H9 (cell line): Measurements from ENCODE around the gene BIRC3. TPM values are rescaled to one million over a fixed set of nuclear protein-coding genes. Genes with fewer than 3 reads are reported as not detected.
"Not testable (repeated sequence)": the region's sequence is repeated elsewhere in the genome, so short reads cannot be mapped to it uniquely, and the experiment has no call there.

Source experiments
- DNase-seq: peaks from one replicate; pipeline ENCODE4 v3.0.0-alpha.2; 2017
- H2AFZ ChIP-seq: one replicate; pipeline ENCODE4 v1.6.1; 2013; ENCODE audit warnings: mild to moderate bottlenecking, low read length, control low read depth, moderate library complexity
- H2AK5ac ChIP-seq: 2 replicates; pipeline ENCODE4 v1.6.1; 2013; ENCODE audit warnings: low read length, control low read depth, mixed read lengths; ENCODE audit not compliant: insufficient read length
- H2BK120ac ChIP-seq: one replicate; pipeline ENCODE4 v1.6.1; 2013; ENCODE audit warnings: low read depth, mild to moderate bottlenecking, low read length, control low read depth, inconsistent platforms; ENCODE audit not compliant: poor library complexity, severe bottlenecking
- H2BK12ac ChIP-seq: 2 replicates; pipeline ENCODE4 v1.6.1; 2013; ENCODE audit warnings: low read length, control low read depth, mixed read lengths, low read depth; ENCODE audit not compliant: insufficient read length
- H2BK15ac ChIP-seq: 2 replicates; pipeline ENCODE4 v1.6.1; 2013; ENCODE audit warnings: low read depth, low read length, control low read depth
- H2BK20ac ChIP-seq: one replicate; pipeline ENCODE4 v1.6.1; 2013; ENCODE audit warnings: low read depth, mild to moderate bottlenecking, low read length, control low read depth, inconsistent platforms; ENCODE audit not compliant: poor library complexity, severe bottlenecking
- H2BK5ac ChIP-seq: 2 replicates; pipeline ENCODE4 v1.6.1; 2013; ENCODE audit warnings: low read length, control low read depth, mixed read lengths; ENCODE audit not compliant: insufficient read length
- H3K14ac ChIP-seq: 2 replicates; pipeline ENCODE4 v1.6.1; 2013; ENCODE audit warnings: low read length, control low read depth; ENCODE audit not compliant: insufficient read depth
- H3K18ac ChIP-seq: 2 replicates; pipeline ENCODE4 v1.6.1; 2013; ENCODE audit warnings: low read depth, mild to moderate bottlenecking, mixed read lengths, low read length, control low read depth; ENCODE audit not compliant: insufficient read length
- H3K23ac ChIP-seq: 2 replicates; pipeline ENCODE4 v1.6.1; 2013; ENCODE audit warnings: low read length, control low read depth, mixed read lengths, low read depth; ENCODE audit not compliant: insufficient read length
- H3K23me2 ChIP-seq: 2 replicates; pipeline ENCODE4 v1.6.1; 2013; ENCODE audit warnings: low read depth, mild to moderate bottlenecking, mixed read lengths, low read length, control low read depth; ENCODE audit not compliant: insufficient read length, poor library complexity, severe bottlenecking
- H3K27ac ChIP-seq: 2 replicates; pipeline ENCODE4 v1.5.1; 2013; ENCODE audit warnings: low read length, control low read depth, mixed read lengths, low read depth; ENCODE audit not compliant: insufficient read length
- H3K27me3 ChIP-seq: 2 replicates; pipeline ENCODE4 v1.6.1; 2013; ENCODE audit warnings: low read length, control low read depth, inconsistent platforms; ENCODE audit not compliant: insufficient read depth
- H3K4ac ChIP-seq: 2 replicates; pipeline ENCODE4 v1.6.1; 2013; ENCODE audit warnings: low read depth, mild to moderate bottlenecking, control low read depth, inconsistent platforms, low read length, moderate library complexity
- H3K4me1 ChIP-seq: 2 replicates; pipeline ENCODE4 v1.6.1; 2013; ENCODE audit warnings: low read length, control low read depth, inconsistent platforms; ENCODE audit not compliant: insufficient read depth
- H3K4me2 ChIP-seq: 2 replicates; pipeline ENCODE4 v1.6.1; 2013; ENCODE audit warnings: low read length, control low read depth, mixed read lengths; ENCODE audit not compliant: insufficient read length, insufficient read depth
- H3K56ac ChIP-seq: 2 replicates; pipeline ENCODE4 v1.6.1; 2013; ENCODE audit warnings: low read depth, mild to moderate bottlenecking, mixed read lengths, low read length, control low read depth; ENCODE audit not compliant: insufficient read length
- H3K79me1 ChIP-seq: 2 replicates; pipeline ENCODE4 v1.6.1; 2013; ENCODE audit warnings: low read depth, mild to moderate bottlenecking, moderate library complexity, low read length, control low read depth, inconsistent platforms; ENCODE audit not compliant: insufficient read depth, poor library complexity, severe bottlenecking
- H3K79me2 ChIP-seq: 2 replicates; pipeline ENCODE4 v1.6.1; 2013; ENCODE audit warnings: low read length, control low read depth, inconsistent platforms; ENCODE audit not compliant: insufficient read depth
- H3K9ac ChIP-seq: 2 replicates; pipeline ENCODE4 v1.6.1; 2013; ENCODE audit warnings: low read length, control low read depth, mixed read lengths; ENCODE audit not compliant: insufficient read length; ENCODE audit errors: extremely low read depth
- H3K9me3 ChIP-seq: one replicate; pipeline ENCODE4 v1.6.1; 2013; ENCODE audit warnings: low read depth, low read length, inconsistent platforms; ENCODE audit not compliant: control insufficient read depth
- H3T11ph ChIP-seq: one replicate; pipeline ENCODE4 v1.6.1; 2013; ENCODE audit warnings: mild to moderate bottlenecking, low read length, control low read depth, inconsistent platforms
- H4K20me1 ChIP-seq: one replicate; pipeline ENCODE4 v1.6.1; 2013; ENCODE audit not compliant: control insufficient read depth, insufficient read length, insufficient read depth
- H4K5ac ChIP-seq: 2 replicates; pipeline ENCODE4 v1.6.1; 2013; ENCODE audit warnings: low read depth, mild to moderate bottlenecking, mixed read lengths, low read length, control low read depth; ENCODE audit not compliant: insufficient read length
- H4K8ac ChIP-seq: replicated peaks from 2 replicates; pipeline ENCODE4 v1.6.1; 2013; ENCODE audit warnings: low read length, control low read depth, mixed read lengths, low read depth; ENCODE audit not compliant: insufficient read length
- H4K91ac ChIP-seq: 2 replicates; pipeline ENCODE4 v1.6.1; 2013; ENCODE audit warnings: low read depth, mild to moderate bottlenecking, moderate library complexity, mixed read lengths, low read length, control low read depth; ENCODE audit not compliant: insufficient read length
- H3K27ac Mint-ChIP-seq, 3 experiments: 2 replicates in 2 of 3; 3 replicates in 1 of 3; pipeline ENCODE4 v1.8.0; 2020 to 2021; ENCODE audit warnings: mixed read lengths in 3 of 3, mild to moderate bottlenecking in 1 of 3, moderate library complexity in 1 of 3
- H3K27me3 Mint-ChIP-seq: 2 replicates; pipeline ENCODE4 v1.8.0; 2021; ENCODE audit warnings: low read depth, mild to moderate bottlenecking, moderate library complexity, mixed read lengths
- H3K36me3 Mint-ChIP-seq, 3 experiments: 2 replicates in 2 of 3; 3 replicates in 1 of 3; pipeline ENCODE4 v1.8.0; 2020 to 2021; ENCODE audit warnings: low read depth in 3 of 3, mixed read lengths in 3 of 3; ENCODE audit not compliant: insufficient read depth in 1 of 3
- H3K4me1 Mint-ChIP-seq, 2 experiments: 2 replicates each; pipeline ENCODE4 v1.8.0; 2020; ENCODE audit warnings: mixed read lengths in 2 of 2
- H3K4me3 Mint-ChIP-seq, 2 experiments: 2 replicates in 1 of 2; 3 replicates in 1 of 2; pipeline ENCODE4 v1.8.0; 2020 to 2021; ENCODE audit warnings: mild to moderate bottlenecking in 2 of 2, mixed read lengths in 2 of 2, moderate library complexity in 1 of 2
- H3K9me3 Mint-ChIP-seq, 2 experiments: 2 replicates in 1 of 2; 3 replicates in 1 of 2; pipeline ENCODE4 v1.8.0; 2020; ENCODE audit warnings: mild to moderate bottlenecking in 2 of 2, mixed read lengths in 2 of 2, moderate library complexity in 1 of 2
- CTCF ChIP-seq: fragments of 200-600 bp; sonication (generic); conservative IDR thresholded peaks from 3 replicates; pipeline ENCODE4 v1.8.0; 2021; ENCODE audit warnings: antibody characterized with exemption, mild to moderate bottlenecking
- WGBS: extraction: QIAGEN DNeasy Blood & Tissue Kit; methylation state at CpG from one replicate; pipeline ENCODE4 v1.1.7; 2013; ENCODE audit warnings: missing lambda C conversion rate, low lambda C conversion rate, mixed read lengths; ENCODE audit not compliant: insufficient read length; ENCODE audit errors: extremely low coverage; 5-methylcytosine and 5-hydroxymethylcytosine counted together
- total RNA-seq: library from RNA; stranded (reverse); gene quantifications from 2 replicates; pipeline ENCODE4 v1.2.1, GENCODE V29; 2021

BIRC3 gene
- total RNA-seq, 1 experiment from 2014 or later, result 0.04 TPM

- TF ChIP-seq CTCF, result no peak
- Mint-ChIP-seq H3K9me3 (no peaks in the 10 kb centered on the region), H3K27ac (no peak overlapping the region), H3K27me3 (no peaks in the 10 kb centered on the region), H3K36me3 (no peaks in the 10 kb centered on the region), H3K4me1 (peaks cover 3 to 4% of the 10 kb centered on the region in 2 experiments), H3K4me3 (no peak overlapping the region)
- H4K8ac ChIP-seq, result no peak overlapping the region
- H3K27ac ChIP-seq, result no peak overlapping the region
- no peak overlapping the region for H4K91ac ChIP-seq
- H2BK15ac ChIP-seq, result no peak overlapping the region
- no peaks in the 10 kb centered on the region for H3K9me3 ChIP-seq
- H3K4me2 ChIP-seq, result no peak overlapping the region
- H3K23me2 ChIP-seq, result no peaks in the 10 kb centered on the region
- no peak overlapping the region for H3K9ac ChIP-seq
- H3K79me1 ChIP-seq, result no peaks in the 10 kb centered on the region
- no peak overlapping the region for H2BK120ac ChIP-seq
- no peak overlapping the region for H4K5ac ChIP-seq
- H3K14ac ChIP-seq, result no peak overlapping the region
- no peaks in the 10 kb centered on the region for H3K27me3 ChIP-seq
- H3K23ac ChIP-seq, result no peak overlapping the region
- H3K18ac ChIP-seq, result no peak overlapping the region
- DNase-seq, result no peak
- H2BK12ac ChIP-seq, result no peak overlapping the region
- no peak overlapping the region for H2BK5ac ChIP-seq
- H3K4me1 ChIP-seq, result no peaks in the 10 kb centered on the region
- H3K4ac ChIP-seq, result no peak overlapping the region
- no peak overlapping the region for H2AK5ac ChIP-seq
- H3K79me2 ChIP-seq, result no peaks in the 10 kb centered on the region
- no peak overlapping the region for H3K56ac ChIP-seq
- H2BK20ac ChIP-seq, result no peak overlapping the region
- no peaks in the 10 kb centered on the region for H4K20me1 ChIP-seq
- no peak overlapping the region for H2AFZ ChIP-seq
- H3T11ph ChIP-seq, result no peak overlapping the region
Measured at GRCh38 chr11:102338479-102339010, 21.3 kb downstream of the BIRC3 start.

- not testable (repeated sequence) for H3K79me1 ChIP-seq, H4K20me1 ChIP-seq, H2BK5ac ChIP-seq, H2BK15ac ChIP-seq, H3K4me2 ChIP-seq, H3K9me3 Mint-ChIP-seq, H3K27me3 Mint-ChIP-seq, H4K5ac ChIP-seq, H3K14ac ChIP-seq, H3K79me2 ChIP-seq, H3K4ac ChIP-seq, H3K23ac ChIP-seq, H3K23me2 ChIP-seq, H3K4me3 Mint-ChIP-seq, H2AK5ac ChIP-seq, H3K36me3 Mint-ChIP-seq, H3K27ac Mint-ChIP-seq, H2BK12ac ChIP-seq, H3K4me1 ChIP-seq, H3K9me3 ChIP-seq, H3K18ac ChIP-seq, H3K9ac ChIP-seq, H3K27ac ChIP-seq, H3K56ac ChIP-seq, H4K8ac ChIP-seq, H3K27me3 ChIP-seq, H2AFZ ChIP-seq, DNase-seq, H2BK120ac ChIP-seq, H3T11ph ChIP-seq, H4K91ac ChIP-seq, H2BK20ac ChIP-seq
- WGBS, result no CpG with 5 or more reads among the region's 7 CpGs
- H3K4me1 Mint-ChIP-seq, result peaks cover 8 to 11% of the 10 kb centered on the region in 2 experiments
Measured at GRCh38 chr11:102341311-102341710, 24.0 kb downstream of the BIRC3 start.
